Endodermal cell (in vitro differentiated cells): ENCODE measurements around the gene SMG7. TPM values are rescaled to one million over a fixed set of nuclear protein-coding genes. Genes with fewer than 3 reads are reported as not detected.
A peak's percentile ranks its signal among the peaks of the same experiment; 100 is the strongest.

Source experiments
- DNase-seq: peaks from one replicate; pipeline ENCODE4 v3.0.0-alpha.2; 2017
- H3K27ac ChIP-seq: 2 replicates; pipeline ENCODE4 v1.5.1; 2013; ENCODE audit warnings: mild to moderate bottlenecking, low read depth, low read length, moderate library complexity
- H3K27me3 ChIP-seq: 2 replicates; pipeline ENCODE4 v1.6.1; 2013; ENCODE audit warnings: mild to moderate bottlenecking, low read length, moderate library complexity; ENCODE audit not compliant: insufficient read depth, control insufficient read depth, poor library complexity, severe bottlenecking
- H3K36me3 ChIP-seq: 2 replicates; pipeline ENCODE4 v1.7.0; 2013; ENCODE audit warnings: mild to moderate bottlenecking, low read length, moderate library complexity; ENCODE audit not compliant: control insufficient read depth, insufficient read depth
- H3K4me1 ChIP-seq: one replicate; pipeline ENCODE4 v1.7.0; 2013; ENCODE audit warnings: low read length; ENCODE audit not compliant: control insufficient read depth, insufficient read depth
- H3K4me3 ChIP-seq: 2 replicates; pipeline ENCODE4 v1.5.1; 2013; ENCODE audit warnings: mild to moderate bottlenecking, low read length, moderate library complexity
- H3K9ac ChIP-seq: 2 replicates; pipeline ENCODE4 v1.6.1; 2013; ENCODE audit warnings: mild to moderate bottlenecking, low read length, moderate library complexity; ENCODE audit not compliant: poor library complexity, severe bottlenecking; ENCODE audit errors: extremely low read depth
- H3K9me3 ChIP-seq: 2 replicates; pipeline ENCODE4 v1.6.1; 2013; ENCODE audit warnings: mild to moderate bottlenecking, low read length, moderate library complexity; ENCODE audit not compliant: control insufficient read depth
- H3K27ac Mint-ChIP-seq: 2 replicates; pipeline ENCODE4 v1.8.0; 2020; ENCODE audit warnings: mixed read lengths
- H3K27me3 Mint-ChIP-seq: 2 replicates; pipeline ENCODE4 v1.8.0; 2021; ENCODE audit warnings: mild to moderate bottlenecking, mixed read lengths; ENCODE audit not compliant: insufficient read depth
- H3K36me3 Mint-ChIP-seq: 2 replicates; pipeline ENCODE4 v1.8.0; 2020; ENCODE audit warnings: low read depth, mixed read lengths
- H3K4me1 Mint-ChIP-seq: 2 replicates; pipeline ENCODE4 v1.8.0; 2020; ENCODE audit warnings: mixed read lengths
- H3K4me3 Mint-ChIP-seq: 2 replicates; pipeline ENCODE4 v1.8.0; 2020; ENCODE audit warnings: mild to moderate bottlenecking, moderate library complexity, mixed read lengths
- H3K9me3 Mint-ChIP-seq: 2 replicates; pipeline ENCODE4 v1.8.0; 2020; ENCODE audit warnings: mild to moderate bottlenecking, mixed read lengths
- WGBS, 2 experiments: methylation state at CpG; one replicate each; pipeline versions ENCODE4 v1.1.5 to v1.1.7; 2013; ENCODE audit warnings: missing lambda C conversion rate in 2 of 2, mixed read lengths in 1 of 2; ENCODE audit not compliant: insufficient coverage in 1 of 2, insufficient read length in 1 of 2; 5-methylcytosine and 5-hydroxymethylcytosine counted together
- total RNA-seq, 2 donors: library from RNA; stranded (reverse); fragmentation: NEBNext Ultra II Directional in 1 of 2; extraction: Animal tissue kit (Norgen Biotek cat#: 25700) in 1 of 2; gene quantifications; 2 replicates in 1 of 2; 3 replicates in 1 of 2; pipeline ENCODE4 v1.2.1, GENCODE V29; 2021
- TF ChIP-seq, protein P1 (sequence below): fragments of 200-600 bp; sonication (generic); conservative IDR thresholded peaks from 2 replicates; pipeline ENCODE4 v1.5.0; 2021; ENCODE audit warnings: antibody characterized with exemption, mild to moderate bottlenecking

SMG7 gene
- total RNA-seq, 2 donors from 2014 or later = 60.5 to 75.9 TPM

DNA sequence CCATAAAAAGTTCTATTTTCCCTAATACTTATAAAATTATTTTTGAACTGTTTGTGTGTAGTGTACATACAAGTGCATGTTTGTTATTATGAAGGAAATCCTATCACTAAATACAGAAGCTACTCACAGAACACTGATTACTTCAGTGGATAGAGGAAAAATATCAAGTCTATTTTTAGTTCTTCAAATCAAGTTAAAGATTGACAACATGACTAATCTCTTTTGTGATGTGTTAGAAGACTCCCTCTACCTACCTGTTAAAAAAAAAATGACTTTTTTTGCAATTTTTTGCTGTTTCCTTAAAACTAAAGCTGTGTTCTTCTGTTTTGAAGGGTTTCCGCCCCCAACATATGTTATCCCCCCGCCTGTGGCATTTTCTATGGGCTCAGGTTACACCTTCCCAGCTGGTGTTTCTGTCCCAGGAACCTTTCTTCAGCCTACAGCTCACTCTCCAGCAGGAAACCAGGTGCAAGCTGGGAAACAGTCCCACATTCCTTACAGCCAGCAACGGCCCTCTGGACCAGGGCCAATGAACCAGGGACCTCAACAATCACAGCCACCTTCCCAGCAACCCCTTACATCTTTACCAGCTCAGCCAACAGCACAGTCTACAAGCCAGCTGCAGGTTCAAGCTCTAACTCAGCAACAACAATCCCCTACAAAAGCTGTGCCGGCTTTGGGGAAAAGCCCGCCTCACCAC lies 72.4 kb downstream of the SMG7 start:
- H3K36me3 ChIP-seq = peaks cover 100% of the 10 kb centered on the region
- Mint-ChIP-seq H3K9me3 (no peaks in the 10 kb centered on the region), H3K4me1 (peaks cover 26% of the 10 kb centered on the region), H3K27ac (peak overlapping the region; percentile 90), H3K36me3 (peaks cover 73% of the 10 kb centered on the region), H3K27me3 (no peaks in the 10 kb centered on the region), H3K4me3 (no peak overlapping the region)
- H3K9ac ChIP-seq = no peak overlapping the region
- H3K27ac ChIP-seq = no peak overlapping the region
- DNase-seq = no peak
- 91 to 93% methylated on average over 2 to 5 of the region's 5 CpGs for WGBS, 2 experiments
- H3K4me1 ChIP-seq = peaks cover 25% of the 10 kb centered on the region
- H3K27me3 ChIP-seq = no peaks in the 10 kb centered on the region
- TF ChIP-seq, protein P1, sequence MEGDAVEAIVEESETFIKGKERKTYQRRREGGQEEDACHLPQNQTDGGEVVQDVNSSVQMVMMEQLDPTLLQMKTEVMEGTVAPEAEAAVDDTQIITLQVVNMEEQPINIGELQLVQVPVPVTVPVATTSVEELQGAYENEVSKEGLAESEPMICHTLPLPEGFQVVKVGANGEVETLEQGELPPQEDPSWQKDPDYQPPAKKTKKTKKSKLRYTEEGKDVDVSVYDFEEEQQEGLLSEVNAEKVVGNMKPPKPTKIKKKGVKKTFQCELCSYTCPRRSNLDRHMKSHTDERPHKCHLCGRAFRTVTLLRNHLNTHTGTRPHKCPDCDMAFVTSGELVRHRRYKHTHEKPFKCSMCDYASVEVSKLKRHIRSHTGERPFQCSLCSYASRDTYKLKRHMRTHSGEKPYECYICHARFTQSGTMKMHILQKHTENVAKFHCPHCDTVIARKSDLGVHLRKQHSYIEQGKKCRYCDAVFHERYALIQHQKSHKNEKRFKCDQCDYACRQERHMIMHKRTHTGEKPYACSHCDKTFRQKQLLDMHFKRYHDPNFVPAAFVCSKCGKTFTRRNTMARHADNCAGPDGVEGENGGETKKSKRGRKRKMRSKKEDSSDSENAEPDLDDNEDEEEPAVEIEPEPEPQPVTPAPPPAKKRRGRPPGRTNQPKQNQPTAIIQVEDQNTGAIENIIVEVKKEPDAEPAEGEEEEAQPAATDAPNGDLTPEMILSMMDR = no peak
- H3K4me3 ChIP-seq = no peak overlapping the region
- H3K9me3 ChIP-seq = no peaks in the 10 kb centered on the region

DNA sequence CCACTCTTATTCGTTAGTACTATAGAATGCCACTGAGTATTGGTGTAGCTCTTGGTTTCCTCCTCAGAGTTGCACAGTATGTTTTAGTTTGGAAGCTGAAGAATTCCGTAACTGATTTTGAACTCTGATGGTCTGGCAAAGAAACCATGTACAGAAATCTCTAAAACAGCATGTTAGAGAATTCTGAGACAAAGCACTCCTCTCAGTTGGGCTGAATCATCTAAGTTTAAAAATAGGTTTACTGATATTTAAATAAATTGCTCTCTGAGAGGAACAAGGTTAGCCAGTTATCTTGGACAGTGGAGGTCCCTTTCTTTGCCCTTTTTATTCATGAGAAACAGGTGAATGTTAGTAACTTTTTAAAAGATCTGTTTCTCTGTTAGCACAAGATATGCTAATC lies 74.1 kb downstream of the SMG7 start:
- peaks cover 75% of the 10 kb centered on the region for H3K36me3 Mint-ChIP-seq
- H3K9me3 Mint-ChIP-seq = no peaks in the 10 kb centered on the region
- TF ChIP-seq, protein P1 = no peak
- H3K4me3 Mint-ChIP-seq = no peak overlapping the region
- H3K4me1 ChIP-seq = peaks cover 25% of the 10 kb centered on the region
- H3K36me3 ChIP-seq = peaks cover 100% of the 10 kb centered on the region
- peak overlapping the region; percentile 52 for H3K27ac Mint-ChIP-seq
- H3K27ac ChIP-seq = no peak overlapping the region
- no peaks in the 10 kb centered on the region for H3K27me3 ChIP-seq
- WGBS, 2 experiments = 67 to 83% methylated on average over 1 to 2 of the region's 2 CpGs
- H3K4me3 ChIP-seq = no peak overlapping the region
- DNase-seq = no peak
- H3K27me3 Mint-ChIP-seq = no peaks in the 10 kb centered on the region
- no peaks in the 10 kb centered on the region for H3K9me3 ChIP-seq
- peaks cover 26% of the 10 kb centered on the region for H3K4me1 Mint-ChIP-seq
- no peak overlapping the region for H3K9ac ChIP-seq

DNA sequence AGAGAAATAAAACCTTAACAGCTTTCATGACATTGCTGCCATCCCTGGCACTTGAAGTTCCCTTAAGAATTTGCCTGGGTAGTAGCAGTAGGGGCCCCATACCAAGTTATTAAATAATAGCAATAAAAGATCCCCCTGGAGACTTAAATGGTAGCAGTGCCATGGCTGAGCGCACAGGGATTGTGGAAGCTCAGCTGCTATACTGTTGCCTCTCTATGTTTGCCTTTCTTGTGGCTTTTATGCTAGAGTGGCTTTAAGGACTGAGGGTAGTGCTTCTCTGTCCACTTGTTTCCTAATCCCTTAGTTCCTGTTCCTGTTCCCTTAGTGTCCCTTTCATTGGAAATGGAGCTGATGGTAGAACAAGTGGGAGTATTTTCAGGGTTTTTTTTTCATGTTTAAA lies 75.8 kb downstream of the SMG7 start:
- Histone ChIP-seq H3K27me3 (no peaks in the 10 kb centered on the region), H3K4me3 (no peak overlapping the region), H3K27ac (no peak overlapping the region), H3K4me1 (peaks cover 26% of the 10 kb centered on the region), H3K9ac (no peak overlapping the region), H3K36me3 (peaks cover 100% of the 10 kb centered on the region), H3K9me3 (no peaks in the 10 kb centered on the region)
- no peak for DNase-seq
- Mint-ChIP-seq H3K27me3 (no peaks in the 10 kb centered on the region), H3K36me3 (peaks cover 82% of the 10 kb centered on the region), H3K9me3 (no peaks in the 10 kb centered on the region), H3K27ac (no peak overlapping the region), H3K4me1 (peaks cover 33% of the 10 kb centered on the region), H3K4me3 (no peak overlapping the region)
- 96% methylated on average over 1 of the region's 1 CpG; no CpG with 5 or more reads in 1 of the 2 experiments for WGBS, 2 experiments
- TF ChIP-seq, protein P1 = no peak
